GM21786 (cell line): ENCODE measurements around the gene SNRNP48.

Experiments
- ATAC-seq: cut with Tn5 transposase; IDR thresholded peaks from one replicate; pipeline ENCODE4 v1.9.1; 2021; ENCODE audit not compliant: unreplicated experiment

Gene SNRNP48

DNA sequence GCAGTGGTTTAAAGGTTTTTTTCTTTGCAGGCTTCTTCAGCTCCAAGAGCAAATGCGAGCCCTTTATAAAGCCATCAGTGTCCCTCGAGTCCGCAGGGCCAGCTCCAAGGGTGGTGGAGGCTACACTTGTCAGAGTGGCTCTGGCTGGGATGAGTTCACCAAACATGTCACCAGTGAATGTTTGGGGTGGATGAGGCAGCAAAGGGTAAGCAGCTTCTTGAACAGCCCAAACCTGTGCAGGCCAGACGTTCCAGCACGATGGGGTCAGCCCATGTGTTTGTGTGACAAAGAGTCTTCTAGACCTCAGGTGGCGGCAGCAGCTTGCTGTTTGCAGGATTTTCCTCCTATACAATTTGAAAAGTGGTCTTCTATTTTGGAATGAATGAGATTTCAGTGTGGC lies 30.8 kb upstream of the SNRNP48 start:
- ATAC-seq: no peak

DNA sequence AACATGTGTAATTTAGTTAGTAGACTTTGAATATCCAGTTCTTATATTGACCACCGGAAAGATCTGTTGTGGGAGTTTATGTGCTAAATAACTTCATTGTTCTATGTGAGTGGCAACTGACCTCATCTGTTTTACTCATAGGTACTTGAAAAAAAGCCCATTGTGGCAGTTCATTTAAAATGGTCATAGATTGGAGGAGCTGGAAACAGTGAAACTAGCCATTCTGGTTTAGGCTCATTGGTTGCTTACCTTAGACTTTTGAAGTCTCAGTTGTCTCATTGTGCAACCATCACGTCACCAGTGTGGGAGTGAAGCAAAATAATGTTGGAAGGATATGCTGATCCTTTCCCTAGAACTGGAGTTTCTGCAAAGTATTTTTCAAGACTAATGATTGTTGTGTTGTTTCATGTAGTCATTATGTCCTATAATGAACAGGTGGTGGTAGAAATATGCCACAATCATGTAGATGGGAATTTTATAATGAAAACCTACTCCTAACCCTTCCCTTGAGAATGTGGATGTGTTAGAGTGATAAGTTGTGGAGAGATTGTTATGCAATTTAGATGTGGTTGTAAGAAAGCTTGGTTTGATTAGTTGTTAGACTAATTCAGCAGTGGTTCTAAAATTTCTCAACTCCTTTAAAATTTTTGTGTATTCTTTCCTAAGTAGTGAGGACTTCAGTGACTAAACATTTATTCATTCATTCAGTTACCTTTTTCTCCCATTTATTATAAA lies 30.2 kb upstream of the SNRNP48 start:
- ATAC-seq: no peak

GRCh38 chr6:7561153-7561964 lies 28.6 kb upstream of the SNRNP48 start:
- no peak for ATAC-seq

DNA sequence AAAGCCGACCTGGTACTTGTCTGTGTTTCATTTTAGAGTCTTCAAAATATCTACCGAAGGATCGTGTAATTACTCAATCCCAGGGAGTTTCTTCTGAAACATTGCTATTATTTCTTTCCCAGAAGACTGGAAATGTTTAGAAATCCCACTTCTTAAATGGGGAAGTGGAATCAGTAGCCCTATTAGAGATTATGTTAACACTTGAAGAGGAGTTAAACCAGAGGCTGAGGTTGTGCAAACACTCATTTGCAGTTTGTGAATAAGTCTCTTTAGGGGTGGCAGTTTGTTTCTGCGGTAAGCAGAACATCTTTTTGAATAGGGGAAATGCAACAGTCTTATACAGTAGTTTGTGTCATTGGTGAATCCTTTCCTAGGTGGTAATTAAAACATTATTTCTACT lies 27.2 kb upstream of the SNRNP48 start:
- ATAC-seq: no peak

DNA sequence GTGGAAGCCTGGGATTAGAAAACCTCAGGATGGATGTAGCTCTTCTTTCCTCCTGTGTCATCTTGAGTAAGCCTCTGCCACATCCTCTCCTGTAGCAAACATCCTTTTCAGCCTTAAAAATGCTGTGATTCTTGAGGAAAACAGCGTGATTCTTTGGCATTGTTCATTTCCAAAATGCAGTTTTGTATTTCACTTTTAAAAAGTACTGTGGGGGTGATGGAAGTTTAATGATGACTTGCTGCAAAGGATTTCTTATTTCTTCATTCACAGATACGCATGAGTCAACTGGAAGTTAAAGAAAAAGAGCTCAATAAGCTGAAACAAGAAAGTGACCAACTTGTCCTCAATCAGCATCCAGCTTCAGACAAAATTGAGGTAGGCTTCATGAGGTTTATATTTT lies 23.9 kb upstream of the SNRNP48 start:
- ATAC-seq: no peak

DNA sequence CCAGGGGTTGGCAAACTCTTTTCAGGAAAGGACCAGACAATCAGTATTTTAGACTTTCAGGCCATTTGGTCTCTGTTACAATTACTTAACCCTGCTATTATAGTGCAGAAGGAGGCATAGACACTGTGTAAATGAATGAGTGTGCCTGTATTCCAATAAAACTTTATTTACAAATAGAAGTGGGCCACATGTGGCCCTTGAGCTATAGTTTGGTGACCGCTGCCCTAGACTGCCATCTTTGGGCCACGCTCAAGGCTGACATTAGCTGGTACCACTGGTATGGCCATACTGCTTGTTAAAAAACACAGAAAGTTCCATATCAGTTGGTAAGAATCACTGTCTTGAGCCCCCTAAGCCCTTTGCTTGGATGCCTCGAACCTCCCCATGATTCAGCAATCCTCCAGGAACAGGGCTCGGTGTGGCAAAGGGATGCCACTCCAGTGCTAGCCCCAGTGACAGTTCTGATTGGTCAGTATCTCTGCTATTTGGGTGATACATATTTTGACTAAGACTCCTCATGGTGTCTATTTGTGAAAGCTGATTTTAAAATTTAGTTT lies 23.3 kb upstream of the SNRNP48 start:
- ATAC-seq: no peak

DNA sequence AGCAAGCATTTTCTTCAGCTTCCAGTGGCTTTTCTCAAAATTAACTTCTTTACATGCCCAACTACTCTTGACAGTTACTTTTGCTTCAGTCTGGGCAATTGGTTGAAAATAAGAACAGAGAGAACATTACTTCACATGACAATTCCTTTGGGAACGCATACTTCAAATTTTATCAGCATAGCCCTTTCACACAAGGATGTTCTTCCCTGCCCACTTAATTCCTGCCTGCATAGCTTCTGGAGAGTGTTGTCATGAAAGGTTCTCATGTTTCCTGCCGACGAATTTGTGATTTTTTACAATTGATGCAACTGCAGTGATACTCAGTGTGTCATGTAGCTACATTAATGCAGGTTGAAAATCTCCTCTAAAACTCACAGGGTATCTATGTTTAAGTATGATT lies 22.0 kb upstream of the SNRNP48 start:
- ATAC-seq: no peak

- ATAC-seq: no peak
Measured at GRCh38 chr6:7569082-7569481, 20.9 kb upstream of the SNRNP48 start.

- no peak for ATAC-seq
Measured at GRCh38 chr6:7572213-7572943, 17.6 kb upstream of the SNRNP48 start.

GRCh38 chr6:7574500-7574899 lies 15.5 kb upstream of the SNRNP48 start:
- no peak for ATAC-seq

DNA sequence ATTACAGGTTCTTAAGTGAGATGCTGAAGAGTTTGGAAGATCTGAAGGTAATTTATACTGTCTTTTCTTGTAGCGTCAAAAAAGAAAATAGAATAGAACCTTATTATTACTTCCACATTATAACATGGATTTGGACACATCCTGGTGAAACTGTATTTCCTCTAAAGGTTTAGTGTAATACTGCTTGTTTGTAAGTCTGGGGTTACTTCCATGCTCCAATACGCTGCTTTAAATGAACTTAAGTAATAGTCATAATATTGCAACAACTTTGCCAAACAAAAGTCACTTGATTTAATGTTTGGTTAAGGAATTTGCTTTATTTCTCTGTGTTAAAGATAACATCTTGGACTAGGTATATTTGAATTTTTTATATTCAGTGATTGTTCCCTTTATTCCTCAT lies 11.5 kb upstream of the SNRNP48 start:
- ATAC-seq: no peak

- no peak for ATAC-seq
Measured at GRCh38 chr6:7578931-7579330, 11.1 kb upstream of the SNRNP48 start.

DNA sequence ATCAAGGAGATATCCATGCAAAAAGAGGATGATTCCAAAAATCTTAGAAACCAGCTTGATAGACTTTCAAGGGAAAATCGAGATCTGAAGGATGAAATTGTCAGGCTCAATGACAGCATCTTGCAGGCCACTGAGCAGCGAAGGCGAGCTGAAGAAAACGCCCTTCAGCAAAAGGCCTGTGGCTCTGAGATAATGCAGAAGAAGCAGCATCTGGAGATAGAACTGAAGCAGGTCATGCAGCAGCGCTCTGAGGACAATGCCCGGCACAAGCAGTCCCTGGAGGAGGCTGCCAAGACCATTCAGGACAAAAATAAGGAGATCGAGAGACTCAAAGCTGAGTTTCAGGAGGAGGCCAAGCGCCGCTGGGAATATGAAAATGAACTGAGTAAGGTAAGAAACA lies 10.1 kb upstream of the SNRNP48 start:
- no peak for ATAC-seq

DNA sequence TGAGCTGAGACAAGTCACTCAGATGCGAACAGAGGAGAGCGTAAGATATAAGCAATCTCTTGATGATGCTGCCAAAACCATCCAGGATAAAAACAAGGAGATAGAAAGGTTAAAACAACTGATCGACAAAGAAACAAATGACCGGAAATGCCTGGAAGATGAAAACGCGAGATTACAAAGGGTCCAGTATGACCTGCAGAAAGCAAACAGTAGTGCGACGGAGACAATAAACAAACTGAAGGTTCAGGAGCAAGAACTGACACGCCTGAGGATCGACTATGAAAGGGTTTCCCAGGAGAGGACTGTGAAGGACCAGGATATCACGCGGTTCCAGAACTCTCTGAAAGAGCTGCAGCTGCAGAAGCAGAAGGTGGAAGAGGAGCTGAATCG lies 9.5 kb upstream of the SNRNP48 start:
- ATAC-seq: no peak

GRCh38 chr6:7580927-7581618 lies 8.9 kb upstream of the SNRNP48 start:
- ATAC-seq: no peak

DNA sequence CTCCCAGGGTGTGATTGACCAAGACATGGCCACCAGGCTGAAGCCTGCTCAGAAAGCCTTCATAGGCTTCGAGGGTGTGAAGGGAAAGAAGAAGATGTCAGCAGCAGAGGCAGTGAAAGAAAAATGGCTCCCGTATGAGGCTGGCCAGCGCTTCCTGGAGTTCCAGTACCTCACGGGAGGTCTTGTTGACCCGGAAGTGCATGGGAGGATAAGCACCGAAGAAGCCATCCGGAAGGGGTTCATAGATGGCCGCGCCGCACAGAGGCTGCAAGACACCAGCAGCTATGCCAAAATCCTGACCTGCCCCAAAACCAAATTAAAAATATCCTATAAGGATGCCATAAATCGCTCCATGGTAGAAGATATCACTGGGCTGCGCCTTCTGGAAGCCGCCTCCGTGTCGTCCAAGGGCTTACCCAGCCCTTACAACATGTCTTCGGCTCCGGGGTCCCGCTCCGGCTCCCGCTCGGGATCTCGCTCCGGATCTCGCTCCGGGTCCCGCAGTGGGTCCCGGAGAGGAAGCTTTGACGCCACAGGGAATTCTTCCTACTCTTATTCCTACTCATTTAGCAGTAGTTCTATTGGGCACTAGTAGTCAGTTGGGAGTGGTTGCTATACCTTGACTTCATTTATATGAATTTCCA lies 4.6 kb upstream of the SNRNP48 start:
- ATAC-seq: no peak

DNA sequence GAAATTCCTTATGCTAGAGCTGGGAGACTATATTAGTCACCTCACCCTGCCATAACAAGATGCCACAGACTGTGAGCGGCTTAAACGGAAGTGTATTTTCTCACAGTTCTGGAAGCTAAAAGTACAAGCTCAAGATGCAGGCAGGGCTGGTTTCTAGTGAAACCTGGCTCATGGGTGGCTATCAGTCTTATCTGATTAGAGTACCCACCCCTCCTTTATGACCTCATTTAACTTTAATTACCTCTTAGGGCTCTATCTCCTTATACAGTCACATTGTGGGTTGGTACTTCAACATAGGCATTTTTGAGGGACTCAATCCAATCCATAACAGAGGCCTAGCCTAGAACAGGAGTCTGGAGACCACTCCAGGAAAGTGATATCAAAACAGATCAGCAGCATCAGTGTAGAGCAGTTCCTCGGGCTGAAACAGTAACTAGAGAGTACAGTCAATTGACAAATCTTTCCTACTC lies 2.3 kb upstream of the SNRNP48 start:
- no peak for ATAC-seq

DNA sequence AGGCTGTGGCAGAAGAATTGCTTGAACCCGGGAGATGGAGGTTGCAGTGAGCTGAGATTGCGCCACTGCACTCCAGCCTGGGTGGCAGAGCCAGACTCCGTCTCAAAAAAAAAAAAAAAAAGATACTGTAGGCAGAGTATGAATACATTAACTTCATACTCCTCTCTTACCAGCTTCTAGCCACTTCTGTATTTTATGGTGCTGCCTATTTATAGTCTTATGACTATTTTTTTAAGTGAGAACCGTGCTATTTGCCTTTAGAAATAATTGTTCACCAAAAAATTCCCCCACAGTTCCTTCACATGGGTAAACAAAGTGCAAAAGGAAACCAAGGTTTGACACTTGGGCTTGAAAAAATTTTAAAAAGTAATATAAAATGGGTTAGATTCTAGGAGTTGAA lies 1.5 kb upstream of the SNRNP48 start:
- ATAC-seq: no peak

- ATAC-seq: no peak
Measured at GRCh38 chr6:7589221-7589620, 777 bp upstream of the SNRNP48 start.

- no peak for ATAC-seq
Measured at GRCh38 chr6:7590918-7591302, 912 bp downstream of the SNRNP48 start.
